HG03097 (cell line): ENCODE data around the gene ONECUT2.

Experiments used
- ATAC-seq: cut with Tn5 transposase; IDR thresholded peaks from one replicate; pipeline ENCODE4 v1.9.1; 2021; ENCODE audit not compliant: unreplicated experiment, low FRiP score

The ONECUT2 gene

DNA sequence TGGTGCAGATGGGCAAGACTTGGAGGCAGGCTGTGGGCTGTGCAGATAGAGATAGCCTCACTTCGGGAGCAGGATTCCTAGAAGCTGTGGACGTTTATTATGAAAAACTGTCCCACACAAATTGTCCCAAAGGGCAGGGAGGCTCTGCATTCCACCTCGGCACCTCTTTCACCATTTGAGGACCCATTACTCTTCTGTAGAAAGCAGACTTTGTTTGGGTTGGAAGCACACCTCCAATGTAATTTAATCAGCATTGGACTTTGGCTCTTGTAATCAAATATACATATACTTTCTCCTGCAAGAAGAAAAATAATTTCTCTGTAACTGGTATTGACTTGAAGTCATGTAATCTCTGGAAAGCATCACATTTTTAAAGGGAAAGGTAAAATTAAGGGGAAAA, 8.5 kb downstream of the ONECUT2 start:
- no peak for ATAC-seq

DNA sequence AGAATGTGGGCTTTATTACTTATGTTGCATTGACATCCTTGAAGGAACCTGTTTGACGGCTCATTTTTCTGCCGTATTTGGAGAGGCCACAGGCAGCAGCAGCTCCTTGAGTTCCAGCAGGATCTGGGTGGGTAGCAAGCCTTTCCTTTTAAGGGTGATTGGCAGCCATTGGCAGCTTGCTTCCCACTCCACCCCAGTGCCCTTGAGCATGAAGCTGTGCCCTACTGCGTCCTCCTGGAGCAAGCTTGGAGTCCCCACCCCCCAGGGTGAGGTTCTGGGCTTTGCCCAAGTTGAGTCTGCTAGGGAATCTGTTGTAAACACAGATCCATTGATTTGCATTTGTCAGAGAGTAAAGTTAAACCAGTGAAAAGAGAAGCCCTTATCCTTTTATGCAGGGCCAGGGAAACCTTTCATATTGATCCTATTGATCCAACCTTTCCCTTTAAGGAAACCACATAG, 9.2 kb downstream of the ONECUT2 start:
- no peak for ATAC-seq

DNA sequence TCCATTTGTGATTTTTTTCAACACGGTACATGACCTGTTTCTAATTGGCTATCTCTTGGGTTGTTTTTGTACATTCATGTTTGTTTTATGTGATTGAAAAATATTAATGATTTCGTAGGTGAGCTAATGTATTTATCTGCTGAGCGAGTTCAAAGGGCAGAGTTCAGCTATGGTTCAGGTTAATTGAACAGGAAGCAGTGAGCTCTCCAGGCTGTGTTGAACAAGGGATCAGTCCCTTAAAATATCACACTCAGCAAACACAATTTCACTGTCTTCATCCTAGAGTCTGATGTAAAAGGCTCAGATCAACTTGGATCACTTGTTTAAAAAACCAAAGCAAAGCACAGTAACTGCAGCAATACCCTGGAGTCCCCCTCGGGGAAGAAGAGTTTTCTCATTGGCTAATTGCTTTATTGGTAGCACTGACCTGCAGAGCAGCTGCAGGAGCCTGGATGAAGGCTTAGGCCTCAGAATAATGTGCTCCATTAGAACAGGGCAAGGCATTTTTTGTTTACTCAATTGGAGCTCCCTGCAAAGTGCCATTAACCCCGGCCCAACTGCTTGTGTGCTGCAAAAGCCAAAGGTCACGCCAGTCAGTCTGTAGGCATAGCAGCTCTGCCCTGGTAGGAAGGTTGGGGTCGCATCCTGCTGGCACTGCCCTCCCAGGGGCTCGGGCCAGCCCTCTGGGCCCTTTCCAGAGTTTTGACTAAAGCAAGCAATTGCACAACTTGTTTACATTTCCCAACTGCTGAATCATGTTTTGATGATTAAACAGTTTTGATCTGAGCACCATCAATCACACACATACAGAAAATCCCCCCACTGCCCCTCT, 10.5 kb downstream of the ONECUT2 start:
- no peak for ATAC-seq

DNA sequence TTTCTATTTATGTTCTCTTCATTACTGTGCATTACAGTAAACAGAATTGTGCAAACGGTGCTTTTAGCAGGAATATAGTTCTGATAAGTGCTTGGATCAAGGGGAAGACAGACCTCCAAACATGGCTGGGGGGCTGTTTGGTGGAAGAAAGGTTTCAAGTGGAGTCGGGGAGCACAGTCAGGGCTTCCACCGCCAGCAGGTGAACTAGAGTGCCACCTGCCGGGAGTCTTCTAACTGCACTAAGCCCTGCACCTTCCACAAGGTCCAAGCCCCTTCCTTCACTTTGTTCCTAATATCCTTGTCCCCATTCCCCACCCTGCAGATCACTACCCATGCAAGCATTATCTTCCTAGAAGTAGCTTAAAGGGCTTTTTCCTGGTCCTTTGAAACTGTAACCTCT, 11.1 kb downstream of the ONECUT2 start:
- ATAC-seq, result no peak

DNA sequence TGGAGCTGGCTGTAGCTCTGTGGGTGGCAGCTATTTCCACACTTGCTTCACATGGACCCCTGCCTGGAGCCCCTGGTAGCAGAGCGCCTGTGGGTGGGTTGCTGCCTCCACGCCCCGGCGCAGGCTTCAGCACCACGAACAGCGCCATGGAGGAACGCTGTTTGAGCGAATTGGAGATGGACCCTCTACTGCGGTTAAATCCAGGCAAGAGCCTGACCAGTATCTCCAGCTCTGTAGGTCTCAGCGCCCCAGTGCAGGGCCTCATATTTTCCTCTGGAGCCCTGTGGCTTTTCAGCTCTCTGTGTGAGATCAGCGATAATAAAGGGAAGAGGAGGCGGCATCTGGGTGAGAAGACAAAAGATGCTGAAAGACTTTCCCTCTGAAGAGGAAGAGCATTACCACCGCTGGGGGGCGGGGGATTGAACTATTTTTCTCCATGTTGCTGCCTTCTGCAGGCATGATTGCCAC, 12.0 kb downstream of the ONECUT2 start:
- no peak for ATAC-seq

DNA sequence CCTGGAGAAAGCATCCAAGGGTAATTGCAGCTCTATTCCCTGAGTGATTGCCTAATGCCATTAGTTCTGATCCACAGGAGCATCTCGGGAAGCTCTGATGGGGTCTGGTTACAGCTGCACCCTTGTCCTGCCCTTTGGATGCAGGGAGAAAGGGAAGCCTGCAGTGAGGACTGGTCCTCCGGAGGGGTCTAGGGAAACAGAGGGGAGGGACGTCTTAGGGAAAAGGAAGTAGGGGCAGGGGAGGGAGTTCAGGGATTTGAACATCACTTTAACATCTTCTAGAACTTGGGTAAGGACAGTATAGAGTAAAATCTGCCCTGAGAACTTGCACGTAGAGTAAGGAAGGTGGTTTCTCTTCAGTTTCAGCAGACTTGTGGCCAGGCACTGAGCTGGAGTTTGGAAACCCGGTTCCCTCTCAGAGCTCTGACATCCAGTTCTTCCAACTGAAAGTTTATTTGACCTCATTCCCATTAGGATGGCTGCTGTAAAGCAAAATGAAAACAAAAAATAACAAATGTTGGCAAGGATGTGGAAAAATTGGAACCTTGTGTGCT, 20.5 kb downstream of the ONECUT2 start:
- no peak for ATAC-seq

DNA sequence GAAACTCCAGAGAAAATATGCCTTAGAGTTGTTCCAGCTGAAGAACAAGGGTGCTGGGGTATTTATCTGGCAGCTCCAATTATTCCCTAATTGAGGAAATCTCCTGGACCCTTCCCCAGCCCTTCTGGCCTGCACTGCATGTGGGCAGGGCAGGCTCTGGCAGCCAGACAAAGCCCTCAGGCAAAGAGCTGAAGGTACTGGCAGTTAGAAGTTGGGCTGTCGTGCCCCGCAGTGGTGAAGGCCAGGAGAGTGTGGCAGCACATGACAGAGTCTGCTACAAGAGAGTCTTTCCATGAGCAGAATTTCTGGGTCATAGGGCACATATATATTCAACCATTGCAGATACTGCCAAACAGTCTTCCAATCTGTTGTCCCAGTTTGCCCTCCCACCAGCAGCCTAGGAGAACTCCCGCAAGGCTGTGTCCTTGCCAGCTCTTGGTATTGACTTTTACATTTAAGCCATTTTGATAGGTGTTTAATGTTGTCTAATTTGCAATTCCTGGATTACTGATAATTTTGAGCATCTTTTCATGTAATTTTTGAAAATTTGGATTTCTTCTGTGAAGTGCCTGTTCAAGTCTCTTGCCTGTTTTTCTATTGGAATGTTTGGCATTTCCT, 26.6 kb downstream of the ONECUT2 start:
- no peak for ATAC-seq

DNA sequence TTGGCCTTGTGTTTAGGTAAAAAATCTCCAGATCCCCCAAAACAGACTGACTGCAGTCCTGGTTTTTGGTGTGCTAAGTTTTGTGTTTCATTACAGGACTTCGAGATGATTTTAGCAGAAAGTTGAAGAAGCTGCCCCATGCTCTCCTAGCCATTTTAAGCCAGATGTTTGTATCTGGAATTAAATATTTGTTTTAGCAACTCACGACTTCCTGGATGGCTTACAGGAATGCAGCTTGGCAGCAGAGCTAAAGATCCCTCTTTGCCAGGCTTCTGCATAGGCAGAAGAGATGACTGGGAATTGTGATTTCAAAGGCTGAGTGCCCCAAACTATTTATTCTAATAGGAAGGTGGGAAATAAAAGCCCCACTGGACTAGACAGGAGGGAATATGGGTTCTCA, 31.1 kb downstream of the ONECUT2 start:
- ATAC-seq, result no peak

DNA sequence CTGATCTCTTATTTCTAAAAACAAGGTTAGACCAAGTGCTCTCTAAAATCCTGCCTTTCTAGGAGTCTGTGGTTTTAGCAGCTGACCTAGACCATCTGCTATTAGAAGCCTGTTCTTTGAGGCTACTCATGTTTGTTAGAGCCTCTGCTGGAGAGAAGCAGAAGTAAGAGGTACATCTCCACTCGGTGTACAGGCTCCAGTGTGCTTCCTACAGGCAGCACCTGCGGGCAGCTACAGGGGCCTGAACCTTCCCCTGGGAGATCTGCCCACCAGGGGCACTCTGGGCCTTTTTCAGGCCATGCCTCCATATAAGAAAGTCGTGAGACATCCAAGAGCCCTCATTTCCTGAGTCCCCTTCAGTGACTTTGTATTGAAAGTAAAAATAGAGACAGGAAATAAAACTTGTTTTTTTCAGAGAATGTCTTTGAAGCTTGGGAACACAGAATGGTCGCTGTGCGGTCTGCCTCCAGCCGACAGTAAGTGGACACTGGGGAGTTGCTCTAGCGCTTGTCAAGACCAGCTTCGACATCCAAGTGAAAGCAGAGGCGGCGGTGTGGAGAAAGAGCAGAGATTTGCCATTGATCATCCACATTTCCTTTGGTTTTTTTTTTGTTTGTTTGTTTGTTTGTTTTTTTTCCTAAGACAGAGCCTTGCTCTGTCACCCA, 31.7 kb downstream of the ONECUT2 start:
- ATAC-seq, result no peak

DNA sequence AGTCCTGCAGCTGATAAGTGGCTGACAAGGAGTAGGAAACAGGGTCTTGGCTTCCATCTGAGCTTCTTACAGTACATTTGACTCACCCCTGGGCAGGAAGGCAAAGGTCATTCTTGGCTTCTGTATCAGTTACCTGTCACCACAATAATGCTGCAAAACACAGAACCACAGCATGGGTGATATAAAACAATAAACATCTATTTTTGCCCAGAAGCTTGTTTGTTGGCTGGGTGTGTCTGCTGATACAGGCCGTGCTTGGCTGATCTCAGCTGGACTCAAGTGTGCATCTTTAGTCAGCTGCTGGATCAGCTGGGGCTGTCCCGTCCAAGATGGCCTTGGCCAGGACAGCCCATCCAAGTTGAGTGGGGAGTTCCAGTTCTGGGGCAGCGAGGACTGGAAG, 34.7 kb downstream of the ONECUT2 start:
- no peak for ATAC-seq

DNA sequence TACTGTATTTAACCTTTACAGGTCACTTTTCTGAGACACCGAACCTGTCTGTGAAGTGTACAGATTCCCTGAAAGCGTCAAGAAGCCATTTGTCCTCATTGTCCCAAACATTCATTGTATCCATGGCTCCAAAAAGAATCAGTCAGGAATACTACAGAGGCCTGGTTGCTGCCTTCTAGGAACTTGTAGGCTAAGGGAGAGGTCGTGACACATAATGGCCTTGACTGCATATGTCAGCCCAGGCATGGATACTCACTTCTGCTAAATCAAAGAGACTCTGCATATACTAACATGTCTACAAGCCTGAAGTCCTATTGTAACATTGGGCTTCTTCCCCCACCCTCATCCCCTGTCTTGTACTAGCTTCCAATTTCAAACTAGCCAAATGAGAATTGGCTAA, 40.2 kb downstream of the ONECUT2 start:
- no peak for ATAC-seq

DNA sequence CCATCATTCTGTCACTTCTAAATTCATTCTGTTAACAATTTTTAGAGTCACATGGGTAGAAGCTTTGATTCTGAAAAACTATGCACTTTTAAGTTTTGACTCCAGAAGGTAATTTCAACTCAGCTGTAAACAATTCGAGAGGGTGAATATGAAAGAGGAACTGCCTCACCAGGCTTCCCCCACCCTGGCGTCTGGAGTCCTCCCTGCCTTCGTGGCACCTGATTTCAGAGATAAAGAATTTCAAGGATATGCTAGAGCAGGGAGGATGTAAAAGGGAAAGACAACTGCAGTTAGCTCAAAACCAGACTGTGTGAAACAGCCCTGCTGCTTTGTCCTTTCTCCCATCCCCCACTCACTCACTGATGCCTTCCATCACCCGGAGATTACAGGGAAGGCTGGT, 40.7 kb downstream of the ONECUT2 start:
- ATAC-seq, result no peak

DNA sequence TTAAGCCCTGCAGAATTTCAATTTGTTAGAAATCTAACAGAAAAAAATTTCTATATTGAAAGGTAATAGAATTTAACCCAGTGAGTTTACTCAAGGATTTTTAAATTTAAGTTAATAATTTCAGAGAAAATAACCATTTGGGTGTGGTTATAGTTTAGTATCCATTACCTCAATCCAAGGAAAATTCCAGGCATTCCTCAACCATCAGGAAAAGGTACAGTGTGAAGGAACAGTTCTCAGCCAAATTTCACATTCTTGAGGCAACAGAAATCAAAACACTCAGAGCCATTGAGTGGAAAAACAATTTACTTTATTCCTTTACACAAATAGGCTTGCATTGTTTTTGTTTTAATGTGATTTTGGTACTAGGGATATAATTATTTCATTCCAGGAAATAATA, 45.6 kb downstream of the ONECUT2 start:
- no peak for ATAC-seq

DNA sequence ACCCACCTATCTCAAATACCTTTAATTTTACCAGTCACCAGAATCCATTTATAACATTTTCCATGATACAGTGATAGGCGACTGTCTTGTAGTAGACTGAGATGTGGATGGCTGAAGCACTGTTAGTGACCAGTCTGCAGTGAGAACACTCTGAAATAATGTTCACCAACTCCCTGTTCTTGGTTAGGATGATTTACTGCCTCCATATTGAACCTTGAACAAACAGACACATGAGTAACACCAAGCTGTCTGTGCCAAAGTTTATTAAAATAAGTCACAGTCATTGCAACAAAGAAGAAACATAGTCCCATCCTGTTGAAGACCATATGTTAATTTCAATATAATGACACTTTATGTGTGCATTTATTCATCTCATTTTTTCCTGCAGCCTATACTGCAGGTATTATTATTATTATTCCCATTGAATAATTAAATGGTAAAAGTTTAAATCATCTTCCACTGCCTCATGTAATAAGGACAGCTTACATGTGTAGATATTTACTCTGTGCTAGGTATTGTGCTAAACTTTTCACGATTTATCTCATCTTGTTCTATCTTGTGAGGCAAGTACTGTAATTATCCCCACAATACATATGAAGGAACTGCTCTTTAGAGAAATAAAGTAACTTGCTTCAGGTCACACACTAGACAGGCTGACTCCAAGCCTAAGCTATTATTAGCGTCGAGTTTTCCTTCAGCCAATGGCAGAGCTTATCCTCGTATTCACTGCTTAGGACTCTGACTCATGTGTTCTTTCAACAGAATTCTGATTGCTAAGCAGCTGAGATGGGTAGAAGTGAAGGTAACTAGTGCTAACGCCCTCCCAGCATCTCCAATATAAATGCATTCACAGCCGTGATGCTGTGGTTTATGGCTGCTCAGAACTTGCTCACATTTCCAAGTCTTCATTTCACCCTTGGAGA, 62.5 kb downstream of the ONECUT2 start:
- no peak for ATAC-seq

DNA sequence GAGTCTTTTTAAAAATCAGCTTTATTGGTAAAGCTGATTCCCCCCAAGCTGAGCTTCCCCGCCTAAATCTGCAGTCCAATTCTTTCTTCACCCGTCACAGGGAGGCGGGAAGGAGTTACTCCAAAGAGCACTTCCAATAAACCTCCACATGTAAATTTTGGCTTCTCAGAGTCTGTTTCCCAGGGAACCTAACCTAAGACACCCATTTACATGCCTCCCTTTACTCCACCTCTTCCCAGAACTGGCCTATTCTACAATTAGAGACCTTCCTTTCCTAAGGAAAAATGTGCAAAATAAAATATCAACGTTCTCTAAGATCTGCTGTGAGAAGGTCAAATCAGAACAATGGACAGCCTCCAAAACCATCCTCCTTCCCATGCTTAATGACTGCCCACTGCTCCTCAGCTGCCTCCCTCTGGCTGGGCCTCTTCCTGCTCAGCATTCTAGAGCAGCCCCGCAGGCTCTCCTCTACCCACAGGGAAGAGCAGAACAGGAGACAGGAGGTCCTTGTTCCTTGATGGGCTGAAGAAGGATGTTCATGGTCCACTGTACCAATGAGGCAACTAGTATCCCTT, 63.6 kb downstream of the ONECUT2 start:
- ATAC-seq, result no peak

DNA sequence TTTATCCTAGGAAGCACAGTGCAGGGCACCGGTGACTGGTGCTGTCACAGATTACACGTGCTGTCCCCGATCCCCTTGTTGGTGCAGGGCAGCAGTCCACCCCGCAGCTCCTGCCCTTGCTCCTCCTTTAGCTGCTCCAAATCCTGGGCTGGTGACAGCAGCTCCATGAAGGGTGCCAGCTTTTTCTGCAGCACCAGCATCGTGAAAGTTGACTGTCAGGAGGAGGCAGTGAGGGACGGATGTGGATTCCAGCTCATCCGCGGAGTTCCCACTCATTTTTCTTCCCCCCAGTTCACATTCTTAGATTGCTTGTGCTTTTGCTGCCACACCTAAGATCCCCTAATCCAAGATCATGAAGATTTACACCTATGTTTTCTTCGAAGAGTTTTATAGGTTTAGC, 67.5 kb downstream of the ONECUT2 start:
- no peak for ATAC-seq

DNA sequence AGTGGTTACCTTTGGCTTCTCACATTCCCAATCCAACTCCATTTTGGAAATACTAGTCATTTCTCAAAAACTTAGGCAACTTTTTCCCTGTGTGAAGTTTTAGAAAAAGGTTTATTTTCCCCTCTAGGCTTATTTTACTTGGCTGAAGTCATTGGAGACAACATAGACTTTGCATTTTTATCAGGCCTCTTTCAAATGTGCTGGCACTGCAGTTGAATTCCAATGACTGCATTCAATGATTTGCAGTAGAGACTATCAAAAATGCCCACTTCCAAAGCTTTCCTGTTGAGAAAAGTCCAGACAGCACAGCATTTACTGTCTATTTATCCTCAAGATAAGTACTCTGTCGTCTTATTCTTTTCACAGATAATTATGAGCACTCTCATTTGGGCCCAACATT, 70.1 kb downstream of the ONECUT2 start:
- no peak for ATAC-seq

DNA sequence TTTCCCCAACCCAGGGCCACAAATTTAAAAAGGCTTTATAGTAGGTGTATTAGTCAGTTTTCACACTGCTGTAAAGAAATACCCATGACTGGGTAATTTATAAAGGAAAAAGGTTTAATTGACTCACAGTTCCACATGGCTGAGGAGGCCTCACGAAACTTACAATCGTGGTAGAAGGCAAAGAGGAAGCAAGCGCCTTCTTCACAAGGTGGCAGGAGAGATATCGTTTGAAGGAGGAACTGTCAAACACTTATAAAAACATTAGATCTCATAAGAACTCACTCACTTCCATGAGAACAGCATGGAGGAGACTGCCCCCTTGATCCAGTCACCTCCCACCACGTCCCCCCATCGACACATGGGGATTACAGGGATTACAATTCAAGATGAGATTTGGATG, 80.9 kb downstream of the ONECUT2 start:
- no peak for ATAC-seq

DNA sequence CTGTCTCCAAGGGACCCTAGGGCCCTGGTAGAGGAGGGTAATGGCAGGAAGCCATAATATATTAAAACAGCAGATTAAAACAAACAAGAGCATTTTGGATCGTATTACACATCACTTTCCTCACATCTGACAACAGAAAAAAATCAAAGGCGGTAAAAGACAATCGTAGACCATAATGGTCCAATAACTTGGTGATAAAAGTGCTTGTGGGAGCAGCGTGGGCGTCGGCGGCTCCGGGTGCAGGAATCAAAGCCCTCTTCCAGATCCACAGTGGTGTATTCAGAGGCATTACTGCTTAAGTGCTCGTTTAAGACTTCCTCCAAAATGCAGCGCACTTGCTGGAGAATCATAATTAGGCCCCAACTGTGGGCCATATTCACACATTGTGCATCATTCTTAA, 83.4 kb downstream of the ONECUT2 start:
- ATAC-seq, result no peak
